Umbilical cord (tissue), 2 donors: ENCODE data around the gene C19orf38. TPM values are rescaled to one million over a fixed set of nuclear protein-coding genes. Genes with fewer than 3 reads are reported as not detected.
A peak's percentile ranks its signal among the peaks of the same experiment; 100 is the strongest.

Experiments
- DNase-seq: peaks from one replicate; pipeline ENCODE4 v3.0.0-alpha.2; 2015; ENCODE audit warnings: low spot score
- total RNA-seq: library from RNA; depleted of rRNA; stranded (reverse); fragments of >200 nt; gene quantifications from one replicate; pipeline ENCODE4 v1.2.3, GENCODE V29; 2014; ENCODE audit warnings: low replicate concordance; ENCODE audit not compliant: insufficient read depth

C19orf38 gene
- total RNA-seq, 1 donor from 2014 or later, result 3.9 TPM

DNA sequence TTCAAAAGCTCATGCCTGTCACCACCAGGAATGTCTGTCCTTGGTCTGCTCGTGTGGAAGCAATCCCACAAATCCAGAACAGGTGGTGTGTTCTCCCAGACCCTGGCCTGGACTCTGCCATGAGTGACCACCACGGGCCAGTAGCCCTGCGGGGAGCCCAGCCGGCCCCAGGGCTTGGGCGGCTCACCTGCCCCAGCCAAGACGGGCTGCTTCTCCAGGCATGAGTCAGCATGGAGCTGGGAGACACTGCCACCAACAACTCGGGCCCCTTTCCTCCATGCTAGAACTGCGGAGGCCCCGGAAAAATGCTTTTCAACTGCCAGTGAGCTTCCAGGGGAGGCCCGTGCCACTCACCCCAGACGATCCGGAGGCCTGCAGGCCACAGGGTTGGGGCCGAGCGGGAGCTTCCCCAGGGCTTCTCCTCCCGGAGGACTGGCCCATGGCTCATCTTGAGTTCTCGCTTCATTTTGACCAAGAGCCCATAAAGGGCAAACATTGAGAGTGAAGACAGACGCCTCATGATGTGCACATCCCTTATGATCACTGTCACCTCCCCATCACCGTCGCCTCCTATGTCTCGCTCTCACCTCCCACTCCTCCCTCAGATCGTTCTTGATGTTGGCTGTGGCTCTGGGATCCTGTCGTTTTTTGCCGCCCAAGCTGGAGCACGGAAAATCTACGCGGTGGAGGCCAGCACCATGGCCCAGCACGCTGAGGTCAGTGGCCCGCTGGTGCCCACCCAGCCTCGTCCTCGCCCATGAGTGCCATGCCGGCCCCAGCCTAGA is 63.6 kb downstream of the C19orf38 start:
- no peak for DNase-seq

DNA sequence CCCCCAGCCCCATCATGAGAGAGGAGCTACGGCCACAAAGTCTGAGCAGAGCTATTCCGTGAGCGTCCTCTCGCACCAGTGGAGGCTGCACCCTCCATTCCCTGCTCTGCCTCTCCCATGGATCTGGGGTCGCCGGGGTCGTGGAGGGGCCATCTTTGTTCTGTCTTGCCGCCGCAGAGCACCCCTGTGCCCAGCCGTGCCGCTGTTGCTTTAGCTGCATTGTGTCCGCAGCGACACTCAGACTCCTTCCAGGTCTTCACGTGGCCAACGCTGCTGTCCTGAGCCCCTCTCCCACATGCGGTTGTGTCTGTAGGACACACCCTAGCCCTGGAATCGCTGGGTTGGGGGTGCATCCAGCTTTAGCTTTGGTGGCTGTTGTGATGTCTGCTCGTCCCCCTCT is 64.4 kb downstream of the C19orf38 start:
- DNase-seq, result no peak

- no peak for DNase-seq
Observed at GRCh38 chr19:10913716-10914340, 65.6 kb downstream of the C19orf38 start.

DNA sequence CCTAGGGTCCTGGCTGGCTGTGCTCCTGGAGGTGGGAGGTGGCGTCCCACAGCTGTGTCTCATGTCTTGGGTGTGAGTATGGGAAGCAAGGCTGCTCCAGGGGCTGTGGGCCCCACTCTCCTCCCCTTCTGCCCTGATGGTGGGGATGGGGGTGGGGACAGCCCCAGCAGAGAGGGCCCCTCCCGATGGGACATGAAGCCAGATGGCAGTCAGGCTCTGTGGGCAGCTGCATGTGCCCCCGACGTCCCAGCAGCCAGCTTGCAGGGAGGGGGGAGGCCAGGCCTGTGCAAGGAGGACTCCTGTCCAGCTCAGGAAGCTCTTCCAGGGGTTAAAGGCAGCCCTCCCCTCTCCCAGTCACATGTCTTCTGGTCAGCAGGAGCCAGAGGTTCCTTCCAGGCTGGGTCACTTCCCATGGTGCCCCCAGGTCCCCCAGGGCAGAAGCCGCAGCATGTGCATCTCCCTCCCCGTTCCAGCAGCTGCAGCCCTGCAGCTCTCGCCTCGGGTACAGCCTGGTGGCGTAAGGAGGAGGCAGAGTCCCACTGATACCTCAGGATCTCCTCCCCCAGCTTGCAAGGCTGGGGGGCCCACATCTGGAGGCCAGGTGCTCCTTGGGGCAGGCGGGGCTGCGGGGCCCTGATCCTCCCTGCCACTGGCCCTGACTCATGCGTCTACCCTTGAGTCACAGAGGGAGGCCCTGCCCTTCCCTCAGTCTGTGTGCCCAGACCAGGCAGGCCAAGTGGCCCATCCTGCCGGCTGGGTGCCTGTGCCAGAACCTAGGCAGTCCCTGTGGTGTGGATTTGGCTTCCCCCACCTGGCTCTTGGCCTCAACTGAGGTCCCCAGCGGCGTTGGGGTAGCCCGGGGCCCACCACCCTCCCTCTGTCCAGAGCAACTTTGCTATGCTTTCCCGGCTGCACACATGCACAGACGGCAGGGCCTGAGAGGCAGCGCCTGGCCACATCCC is 67.2 kb downstream of the C19orf38 start:
- DNase-seq, result peak; percentile 45

- DNase-seq, result no peak
Observed at GRCh38 chr19:10916602-10917001, 68.4 kb downstream of the C19orf38 start.

DNA sequence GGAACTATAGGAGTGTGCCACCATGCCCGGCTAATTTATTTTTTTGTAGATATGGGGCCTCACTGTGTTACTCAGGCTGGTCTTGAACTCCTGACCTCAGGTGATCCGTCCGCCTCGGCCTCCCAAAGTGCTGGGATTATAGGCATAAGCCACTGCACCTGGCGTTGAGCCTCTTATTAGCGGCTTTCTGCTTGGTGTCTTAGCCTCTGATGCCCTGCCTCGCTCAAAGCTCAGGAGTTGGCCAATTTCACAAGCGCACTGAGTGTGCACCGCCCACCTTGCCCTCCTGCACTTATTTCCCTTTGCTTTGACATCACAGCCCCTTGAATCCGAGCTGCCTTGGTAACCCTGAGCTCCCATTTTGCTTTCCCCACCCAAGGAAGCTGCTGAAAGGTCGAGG is 70.1 kb downstream of the C19orf38 start:
- no peak for DNase-seq

Other genes with a start within 250 kb of the C19orf38 start
- 34.7 TPM for gene SLC44A2, start 222.9 kb upstream of the C19orf38 start, total RNA-seq
- 105 TPM for gene ILF3, start 194.1 kb upstream of the C19orf38 start, total RNA-seq
- 15.2 TPM for gene QTRT1, start 147.0 kb upstream of the C19orf38 start, total RNA-seq
- gene DNM2, start 130.3 kb upstream of the C19orf38 start, total RNA-seq, result 62.8 TPM
- gene TMED1, start 12.2 kb upstream of the C19orf38 start, total RNA-seq, result 22.4 TPM
- 17.8 TPM for gene CARM1, start 23.1 kb downstream of the C19orf38 start, total RNA-seq
- 70.3 TPM for gene YIPF2, start 80.2 kb downstream of the C19orf38 start, total RNA-seq
- 32.5 TPM for gene TIMM29, start 80.4 kb downstream of the C19orf38 start, total RNA-seq
- gene SMARCA4, start 112.6 kb downstream of the C19orf38 start, total RNA-seq, result 38.3 TPM
- 120 TPM for gene LDLR, start 241.0 kb downstream of the C19orf38 start, total RNA-seq